ENCODE results near the gene FSTL5.

DNA sequence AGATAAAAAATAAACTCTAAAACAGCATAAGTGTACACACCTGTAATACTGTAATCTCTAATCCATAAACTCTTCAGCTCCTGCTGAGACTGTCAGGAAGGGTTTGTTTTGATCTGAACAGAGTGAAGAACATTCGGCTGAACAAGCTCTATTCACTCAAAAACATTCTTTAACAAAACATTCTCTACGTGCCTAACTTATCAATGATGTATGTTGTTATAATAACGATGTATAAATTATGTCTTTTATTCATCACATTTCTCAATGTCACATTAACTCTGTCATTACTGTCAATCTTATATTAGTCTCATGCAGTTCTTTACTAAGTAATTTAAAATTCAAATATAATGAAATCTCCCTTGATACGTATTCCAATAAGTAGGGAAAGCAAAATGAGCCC is 280.6 kb downstream of the FSTL5 start:
- TF ChIP-seq, protein P1, sequence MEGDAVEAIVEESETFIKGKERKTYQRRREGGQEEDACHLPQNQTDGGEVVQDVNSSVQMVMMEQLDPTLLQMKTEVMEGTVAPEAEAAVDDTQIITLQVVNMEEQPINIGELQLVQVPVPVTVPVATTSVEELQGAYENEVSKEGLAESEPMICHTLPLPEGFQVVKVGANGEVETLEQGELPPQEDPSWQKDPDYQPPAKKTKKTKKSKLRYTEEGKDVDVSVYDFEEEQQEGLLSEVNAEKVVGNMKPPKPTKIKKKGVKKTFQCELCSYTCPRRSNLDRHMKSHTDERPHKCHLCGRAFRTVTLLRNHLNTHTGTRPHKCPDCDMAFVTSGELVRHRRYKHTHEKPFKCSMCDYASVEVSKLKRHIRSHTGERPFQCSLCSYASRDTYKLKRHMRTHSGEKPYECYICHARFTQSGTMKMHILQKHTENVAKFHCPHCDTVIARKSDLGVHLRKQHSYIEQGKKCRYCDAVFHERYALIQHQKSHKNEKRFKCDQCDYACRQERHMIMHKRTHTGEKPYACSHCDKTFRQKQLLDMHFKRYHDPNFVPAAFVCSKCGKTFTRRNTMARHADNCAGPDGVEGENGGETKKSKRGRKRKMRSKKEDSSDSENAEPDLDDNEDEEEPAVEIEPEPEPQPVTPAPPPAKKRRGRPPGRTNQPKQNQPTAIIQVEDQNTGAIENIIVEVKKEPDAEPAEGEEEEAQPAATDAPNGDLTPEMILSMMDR (IDR thresholded peaks at IDR 0.05; ENCODE audit: low read depth, low read length, poor library complexity, severe bottlenecking), result no peak
- no peak for TF ChIP-seq EZH2phosphoT487 (IDR thresholded peaks at IDR 0.05; ENCODE audit: borderline replicate concordance, low read length)

All from DOHH2 (cell line).